Mesodermal cell (in vitro differentiated cells): ENCODE data around the gene TANC1.

Experiments used
- H3K27ac ChIP-seq: 2 replicates; pipeline ENCODE4 v1.7.0; 2013; ENCODE audit warnings: mild to moderate bottlenecking, low read depth, low read length, moderate library complexity; ENCODE audit not compliant: severe bottlenecking
- H3K36me3 ChIP-seq: 2 replicates; pipeline ENCODE4 v1.7.1; 2013; ENCODE audit warnings: mild to moderate bottlenecking, low read length, moderate library complexity; ENCODE audit not compliant: control insufficient read depth, insufficient read depth
- H3K4me1 ChIP-seq: one replicate; pipeline ENCODE4 v1.7.1; 2013; ENCODE audit warnings: mild to moderate bottlenecking, low read length; ENCODE audit not compliant: insufficient read depth, control insufficient read depth, poor library complexity, severe bottlenecking
- H3K4me3 ChIP-seq: 2 replicates; pipeline ENCODE4 v1.7.0; 2013; ENCODE audit warnings: low read length, control low read depth, mild to moderate bottlenecking; ENCODE audit not compliant: insufficient read depth, poor library complexity, severe bottlenecking; ENCODE audit errors: extremely low read depth
- H3K9me3 ChIP-seq: 2 replicates; pipeline ENCODE4 v1.7.1; 2013; ENCODE audit warnings: mild to moderate bottlenecking, low read length, moderate library complexity; ENCODE audit not compliant: control insufficient read depth
- WGBS, 2 experiments: methylation state at CpG; one replicate each; pipeline ENCODE4 v1.1.5; 2013; ENCODE audit warnings: missing lambda C conversion rate in 2 of 2; ENCODE audit not compliant: insufficient coverage in 2 of 2; 5-methylcytosine and 5-hydroxymethylcytosine counted together

TANC1 gene

GRCh38 chr2:159256159-159256558 is 287.7 kb downstream of the TANC1 start:
- Histone ChIP-seq H3K4me1 (no peaks in the 10 kb centered on the region), H3K4me3 (no peak overlapping the region), H3K9me3 (no peaks in the 10 kb centered on the region), H3K27ac (no peak overlapping the region), H3K36me3 (peaks cover 6% of the 10 kb centered on the region)
- no CpG with 5 or more reads among the region's 2 CpGs for WGBS, 2 experiments

GRCh38 chr2:159262226-159262625 is 293.8 kb downstream of the TANC1 start:
- H3K27ac ChIP-seq: no peak overlapping the region
- H3K36me3 ChIP-seq: peaks cover 5% of the 10 kb centered on the region
- H3K4me3 ChIP-seq: no peak overlapping the region
- H3K4me1 ChIP-seq: peaks cover 5% of the 10 kb centered on the region
- 87 to 94% methylated on average over 2 to 5 of the region's 6 CpGs for WGBS, 2 experiments
- H3K9me3 ChIP-seq: no peaks in the 10 kb centered on the region

- peak overlapping the region; percentile 33 for H3K27ac ChIP-seq
- 91 to 97% methylated on average over 5 of the region's 5 CpGs for WGBS, 2 experiments
- no peaks in the 10 kb centered on the region for H3K9me3 ChIP-seq
- peaks cover 5% of the 10 kb centered on the region for H3K36me3 ChIP-seq
- H3K4me1 ChIP-seq: peaks cover 5% of the 10 kb centered on the region
- H3K4me3 ChIP-seq: no peak overlapping the region
These were observed 294.5 kb downstream of the TANC1 start for GRCh38 chr2:159262904-159263303.

DNA sequence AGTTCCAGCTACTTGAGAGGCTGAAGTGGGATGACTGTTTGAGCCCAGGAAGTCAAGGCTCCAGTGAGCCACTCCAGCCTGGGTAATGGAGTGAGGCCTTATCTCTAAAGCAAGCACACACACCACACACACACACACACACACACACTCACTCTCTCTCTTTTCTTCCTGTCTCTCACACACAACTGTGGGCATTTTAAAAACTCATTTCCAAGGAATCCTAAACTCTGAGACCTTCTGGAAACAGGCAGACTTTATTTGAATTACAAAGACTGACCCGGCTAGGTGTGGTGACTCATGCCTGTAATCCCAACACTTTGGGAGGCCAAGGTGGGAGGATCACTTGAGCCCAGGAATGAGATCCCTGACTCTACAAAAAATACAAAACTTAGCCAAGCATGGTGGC is 296.7 kb downstream of the TANC1 start:
- peaks cover 5% of the 10 kb centered on the region for H3K36me3 ChIP-seq
- no peak overlapping the region for H3K4me3 ChIP-seq
- peaks cover 5% of the 10 kb centered on the region for H3K4me1 ChIP-seq
- no peaks in the 10 kb centered on the region for H3K9me3 ChIP-seq
- 29% methylated on average over 1 of the region's 1 CpG; no CpG with 5 or more reads in 1 of the 2 experiments for WGBS, 2 experiments
- peak overlapping the region; percentile 2 for H3K27ac ChIP-seq

- no peak overlapping the region for H3K4me3 ChIP-seq
- H3K4me1 ChIP-seq: peaks cover 5% of the 10 kb centered on the region
- WGBS, 2 experiments: 94% methylated on average over 2 of the region's 3 CpGs; no CpG with 5 or more reads in 1 of the 2 experiments
- H3K9me3 ChIP-seq: no peaks in the 10 kb centered on the region
- H3K27ac ChIP-seq: no peak overlapping the region
- peaks cover 15% of the 10 kb centered on the region for H3K36me3 ChIP-seq
These were observed 298.1 kb downstream of the TANC1 start for GRCh38 chr2:159266554-159266953.

GRCh38 chr2:159267921-159268320 is 299.5 kb downstream of the TANC1 start:
- WGBS, 2 experiments: 100% methylated on average over 1 of the region's 1 CpG; no CpG with 5 or more reads in 1 of the 2 experiments
- Histone ChIP-seq H3K4me3 (no peak overlapping the region), H3K36me3 (peaks cover 15% of the 10 kb centered on the region), H3K4me1 (peaks cover 10% of the 10 kb centered on the region), H3K9me3 (no peaks in the 10 kb centered on the region), H3K27ac (no peak overlapping the region)

DNA sequence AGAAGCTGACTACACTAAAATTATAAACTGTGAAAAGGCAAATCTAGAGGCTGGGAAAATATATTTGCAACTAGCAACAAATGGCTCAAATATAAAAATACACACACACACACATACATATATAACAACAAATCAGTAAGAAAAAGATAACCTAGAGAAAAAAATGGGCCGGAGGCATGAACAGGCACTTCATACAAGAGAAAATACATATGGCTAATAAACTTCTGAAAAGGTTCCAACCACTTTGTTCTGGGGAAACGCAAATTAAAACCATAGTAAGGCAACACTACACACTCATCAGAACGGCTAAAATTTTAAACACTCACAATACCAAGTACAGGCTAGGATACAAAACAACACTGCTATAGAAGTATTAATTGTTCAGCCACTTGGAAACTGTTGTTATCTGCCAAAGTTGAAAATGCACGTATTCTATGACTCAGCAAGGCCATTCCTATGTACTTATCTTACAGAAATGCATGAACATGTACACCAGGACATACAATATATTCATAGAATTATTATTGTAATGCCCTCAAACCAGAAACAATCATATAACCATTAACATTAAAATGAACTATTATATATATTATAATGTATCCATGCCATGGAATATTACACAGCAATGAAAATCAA is 302.4 kb downstream of the TANC1 start:
- Histone ChIP-seq H3K27ac (no peak overlapping the region), H3K4me1 (peaks cover 9% of the 10 kb centered on the region), H3K9me3 (no peaks in the 10 kb centered on the region), H3K4me3 (no peak overlapping the region), H3K36me3 (peaks cover 10% of the 10 kb centered on the region)
- 93 to 100% methylated on average over 2 to 3 of the region's 4 CpGs for WGBS, 2 experiments

GRCh38 chr2:159272156-159272555 is 303.7 kb downstream of the TANC1 start:
- Histone ChIP-seq H3K27ac (peak overlapping the region; percentile 85), H3K9me3 (no peaks in the 10 kb centered on the region), H3K4me3 (no peak overlapping the region), H3K36me3 (peaks cover 10% of the 10 kb centered on the region), H3K4me1 (peaks cover 9% of the 10 kb centered on the region)
- WGBS, 2 experiments: 71 to 81% methylated on average over 4 of the region's 5 CpGs

DNA sequence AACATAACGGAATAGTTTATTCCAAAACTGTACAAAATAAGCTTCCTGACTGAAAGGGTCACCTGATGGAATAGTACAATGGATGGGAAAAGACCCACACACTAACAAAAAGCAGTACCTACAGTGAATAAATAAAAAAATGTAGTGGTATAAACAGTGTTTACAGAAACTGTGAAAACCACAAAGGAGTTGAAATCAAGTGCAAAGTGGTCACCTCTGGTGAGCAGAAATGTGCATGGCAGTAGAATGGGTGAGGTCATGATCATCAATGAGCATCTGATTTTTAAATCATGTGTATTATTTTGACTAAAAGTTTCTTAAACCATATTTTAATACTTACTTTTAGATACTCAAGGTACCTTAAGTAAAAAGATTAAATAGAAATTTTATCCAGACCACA is 306.7 kb downstream of the TANC1 start:
- Histone ChIP-seq H3K4me1 (peaks cover 9% of the 10 kb centered on the region), H3K9me3 (no peaks in the 10 kb centered on the region), H3K4me3 (no peak overlapping the region), H3K27ac (no peak overlapping the region), H3K36me3 (peaks cover 10% of the 10 kb centered on the region)
- WGBS, 2 experiments: no CpG with 5 or more reads among the region's 1 CpG

DNA sequence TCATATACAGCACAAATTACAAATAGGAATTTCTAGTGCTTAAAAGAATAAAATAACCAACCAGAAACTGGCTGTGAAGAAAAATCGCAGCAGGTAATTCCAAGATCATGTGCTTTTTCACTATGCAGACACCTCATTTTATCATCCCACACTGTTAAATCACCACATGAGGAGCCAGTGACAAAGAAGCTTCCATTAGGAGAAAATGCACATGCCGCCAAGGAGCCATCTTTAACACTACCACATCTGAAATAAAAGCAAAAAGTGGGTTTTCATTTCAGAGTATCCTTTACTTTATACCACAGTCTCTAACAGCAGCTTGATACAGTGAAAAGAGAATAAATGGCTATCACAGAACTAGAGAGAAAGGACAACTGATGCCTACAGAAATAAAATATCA is 311.3 kb downstream of the TANC1 start:
- WGBS, 2 experiments: 86 to 94% methylated on average over 1 to 2 of the region's 2 CpGs
- Histone ChIP-seq H3K4me3 (no peak overlapping the region), H3K9me3 (no peaks in the 10 kb centered on the region), H3K27ac (no peak overlapping the region), H3K36me3 (peaks cover 10% of the 10 kb centered on the region), H3K4me1 (peaks cover 4% of the 10 kb centered on the region)

DNA sequence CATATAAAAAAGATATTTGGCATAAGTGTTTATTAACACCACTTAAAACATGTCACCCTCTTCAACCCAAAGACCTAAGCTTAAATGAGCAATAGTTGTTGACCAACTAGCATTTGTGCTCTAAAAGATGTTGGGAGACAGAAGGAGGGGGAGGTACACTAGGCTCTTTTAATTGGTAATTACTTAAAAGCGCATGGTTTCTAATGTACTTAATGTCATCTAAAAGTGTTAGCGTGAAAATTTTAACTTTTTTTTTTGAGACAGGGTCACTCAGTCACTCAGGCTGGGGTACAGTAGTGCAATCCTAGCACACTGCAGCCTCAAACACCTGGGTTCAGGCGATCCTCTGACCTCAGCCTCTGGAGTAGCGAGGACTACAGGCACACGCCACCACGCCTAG is 312.6 kb downstream of the TANC1 start:
- 100% methylated on average over 2 of the region's 6 CpGs for WGBS, 2 experiments
- Histone ChIP-seq H3K36me3 (peaks cover 10% of the 10 kb centered on the region), H3K27ac (no peak overlapping the region), H3K9me3 (no peaks in the 10 kb centered on the region), H3K4me1 (no peaks in the 10 kb centered on the region), H3K4me3 (no peak overlapping the region)
